ENCODE data around the gene ENTPD8.
"Not testable (repeated sequence)": the region's sequence is repeated elsewhere in the genome, so short reads cannot be mapped to it uniquely, and the experiment has no call there.

The ENTPD8 gene

GRCh38 chr9:137466389-137467085 lies 25.4 kb upstream of the ENTPD8 start:
- not testable (repeated sequence) for H2AK5ac ChIP-seq (ENCODE audit: low read length, severe bottlenecking); H3K9me3 ChIP-seq (ENCODE audit: control insufficient read depth, low read length); H3K4me3 ChIP-seq (ENCODE audit: insufficient read depth in 1 of 2, low read depth in 1 of 2, low read length in 2 of 2); H2BK12ac ChIP-seq (ENCODE audit: low read length in 2 of 2); H2AFZ ChIP-seq (ENCODE audit: low read depth, low read length); H4K8ac ChIP-seq (ENCODE audit: low read length); H3K14ac ChIP-seq (ENCODE audit: low read length in 2 of 2); H3K23ac ChIP-seq (ENCODE audit: low read length in 2 of 2); H3K18ac ChIP-seq (ENCODE audit: low read depth in 1 of 2, low read length in 2 of 2); H4K91ac ChIP-seq (ENCODE audit: low read length); H2BK120ac ChIP-seq (ENCODE audit: low read depth, low read length); H3K4me2 ChIP-seq (ENCODE audit: low read length, poor library complexity, severe bottlenecking); H2BK15ac ChIP-seq (ENCODE audit: low read depth, poor library complexity, severe bottlenecking); H3K36me3 ChIP-seq (ENCODE audit: control insufficient read depth in 1 of 2, insufficient read depth in 2 of 2, low read depth in 1 of 2, low read length in 2 of 2); H3K4ac ChIP-seq (ENCODE audit: low read depth in 1 of 2, low read length in 2 of 2); H3K27ac ChIP-seq (ENCODE audit: low read length, poor library complexity, severe bottlenecking); DNase-seq; H3K4me1 ChIP-seq (ENCODE audit: control insufficient read depth, insufficient read depth, low read depth, low read length); H3K79me1 ChIP-seq (replicated peaks; ENCODE audit: low read length, poor library complexity, severe bottlenecking); H2BK5ac ChIP-seq (ENCODE audit: low read depth, low read length, poor library complexity, severe bottlenecking); H3K27me3 ChIP-seq (ENCODE audit: control insufficient read depth in 1 of 2, insufficient read depth in 1 of 2, low read length in 2 of 2); H3K9ac ChIP-seq (ENCODE audit: low read length)
- 89% methylated on average over 35 of the region's 35 CpGs for WGBS

- Histone ChIP-seq H3K4me1 (ENCODE audit: control insufficient read depth, insufficient read depth, low read depth, low read length) (peaks cover 6% of the 10 kb centered on the region), H2AK5ac (ENCODE audit: low read length, severe bottlenecking) (no peak overlapping the region), H3K9me3 (ENCODE audit: control insufficient read depth, low read length) (no peaks in the 10 kb centered on the region), H4K8ac (ENCODE audit: low read length) (no peak overlapping the region), H3K23ac (ENCODE audit: low read length in 2 of 2) (no peak overlapping the region), H2BK120ac (ENCODE audit: low read depth, low read length) (no peak overlapping the region), H2BK15ac (ENCODE audit: low read depth, poor library complexity, severe bottlenecking) (no peak overlapping the region), H3K9ac (ENCODE audit: low read length) (no peak overlapping the region), H3K14ac (ENCODE audit: low read length in 2 of 2) (no peak overlapping the region), H3K4me3 (ENCODE audit: insufficient read depth in 1 of 2, low read depth in 1 of 2, low read length in 2 of 2) (no peak overlapping the region), H3K4me2 (ENCODE audit: low read length, poor library complexity, severe bottlenecking) (no peak overlapping the region), H4K91ac (ENCODE audit: low read length) (no peak overlapping the region), H3K4ac (ENCODE audit: low read depth in 1 of 2, low read length in 2 of 2) (no peak overlapping the region), H2AFZ (ENCODE audit: low read depth, low read length) (no peak overlapping the region), H3K27ac (ENCODE audit: low read length, poor library complexity, severe bottlenecking) (no peak overlapping the region), H3K27me3 (ENCODE audit: control insufficient read depth in 1 of 2, insufficient read depth in 1 of 2, low read length in 2 of 2) (peaks cover 0 to 2% of the 10 kb centered on the region in 2 experiments), H2BK12ac (ENCODE audit: low read length in 2 of 2) (no peak overlapping the region), H2BK5ac (ENCODE audit: low read depth, low read length, poor library complexity, severe bottlenecking) (no peak overlapping the region), H3K36me3 (ENCODE audit: control insufficient read depth in 1 of 2, insufficient read depth in 2 of 2, low read depth in 1 of 2, low read length in 2 of 2) (peaks cover 0 to 6% of the 10 kb centered on the region in 2 experiments), H3K79me1 (replicated peaks; ENCODE audit: low read length, poor library complexity, severe bottlenecking) (no peaks in the 10 kb centered on the region), H3K18ac (ENCODE audit: low read depth in 1 of 2, low read length in 2 of 2) (no peak overlapping the region)
- 89% methylated on average over 19 of the region's 23 CpGs for WGBS
- no peak for DNase-seq
These were observed 24.7 kb upstream of the ENTPD8 start for GRCh38 chr9:137465720-137466388.

GRCh38 chr9:137465000-137465719 lies 24.0 kb upstream of the ENTPD8 start:
- Histone ChIP-seq H3K18ac (ENCODE audit: low read depth in 1 of 2, low read length in 2 of 2) (no peak overlapping the region), H2BK5ac (ENCODE audit: low read depth, low read length, poor library complexity, severe bottlenecking) (no peak overlapping the region), H2BK12ac (ENCODE audit: low read length in 2 of 2) (no peak overlapping the region), H3K9me3 (ENCODE audit: control insufficient read depth, low read length) (no peaks in the 10 kb centered on the region), H3K4me1 (ENCODE audit: control insufficient read depth, insufficient read depth, low read depth, low read length) (peaks cover 6% of the 10 kb centered on the region), H3K4me3 (ENCODE audit: insufficient read depth in 1 of 2, low read depth in 1 of 2, low read length in 2 of 2) (no peak overlapping the region), H3K23ac (ENCODE audit: low read length in 2 of 2) (no peak overlapping the region), H4K8ac (ENCODE audit: low read length) (no peak overlapping the region), H3K27ac (ENCODE audit: low read length, poor library complexity, severe bottlenecking) (no peak overlapping the region), H3K27me3 (ENCODE audit: control insufficient read depth in 1 of 2, insufficient read depth in 1 of 2, low read length in 2 of 2) (peaks cover 0 to 2% of the 10 kb centered on the region in 2 experiments), H3K36me3 (ENCODE audit: control insufficient read depth in 1 of 2, insufficient read depth in 2 of 2, low read depth in 1 of 2, low read length in 2 of 2) (peaks cover 0 to 10% of the 10 kb centered on the region in 2 experiments), H3K9ac (ENCODE audit: low read length) (no peak overlapping the region), H2AK5ac (ENCODE audit: low read length, severe bottlenecking) (no peak overlapping the region), H3K4me2 (ENCODE audit: low read length, poor library complexity, severe bottlenecking) (no peak overlapping the region), H2BK120ac (ENCODE audit: low read depth, low read length) (no peak overlapping the region), H2AFZ (ENCODE audit: low read depth, low read length) (no peak overlapping the region), H3K4ac (ENCODE audit: low read depth in 1 of 2, low read length in 2 of 2) (no peak overlapping the region), H3K14ac (ENCODE audit: low read length in 2 of 2) (no peak overlapping the region), H4K91ac (ENCODE audit: low read length) (no peak overlapping the region), H2BK15ac (ENCODE audit: low read depth, poor library complexity, severe bottlenecking) (no peak overlapping the region), H3K79me1 (replicated peaks; ENCODE audit: low read length, poor library complexity, severe bottlenecking) (no peaks in the 10 kb centered on the region)
- 89% methylated on average over 22 of the region's 23 CpGs for WGBS
- no peak for DNase-seq

All from mesenchymal stem cell (in vitro differentiated cells and primary cell).